Measurements from ENCODE around the gene FGD5.

FGD5 gene

DNA sequence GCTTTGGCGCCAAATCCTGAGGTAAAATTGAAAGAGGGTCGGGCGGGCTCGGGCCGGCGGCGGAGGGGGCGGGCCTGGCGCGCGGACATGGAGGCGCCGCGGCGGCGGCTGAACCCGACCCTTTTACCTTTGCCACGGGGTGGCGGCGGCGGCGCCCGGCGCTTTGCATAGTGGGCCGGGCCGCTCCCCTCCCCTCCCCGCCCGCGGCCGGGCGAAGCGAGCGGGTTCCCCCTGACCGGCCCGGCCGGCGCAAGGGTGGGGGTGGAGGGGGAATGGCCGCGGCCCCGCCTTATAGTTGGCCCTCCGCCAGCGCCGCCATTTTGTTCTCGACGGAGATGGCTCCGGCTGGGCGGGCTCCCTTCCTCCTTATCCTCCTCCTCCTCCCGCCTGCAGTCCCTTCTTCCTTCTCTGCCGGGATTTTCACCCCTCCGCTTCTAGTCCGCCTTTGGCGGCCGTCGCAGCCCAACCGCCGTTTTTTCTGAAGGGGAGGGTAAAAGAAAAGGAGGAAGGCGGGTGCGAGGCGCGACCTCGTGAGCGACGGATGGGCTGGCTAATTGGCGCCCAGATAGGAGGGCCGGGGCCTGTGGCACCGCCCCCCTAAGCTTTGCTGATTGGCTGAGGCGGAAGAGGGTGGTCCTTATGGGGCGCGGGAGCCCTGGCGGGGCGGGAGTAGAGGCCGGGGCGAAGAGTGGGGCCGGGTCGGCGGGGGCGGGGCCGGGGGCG, 129.3 kb downstream of the FGD5 start:
- DNase-seq, result peak; percentile 91
- peak overlapping the region; percentile 81 for H3K4me3 ChIP-seq (ENCODE audit: low read depth, low read length)
- no peak for TF ChIP-seq CTCF (IDR thresholded peaks at IDR 0.05; ENCODE audit: low read depth, low read length)
- H3K36me3 ChIP-seq, result no peaks in the 10 kb centered on the region; the same call in 1 of the 2 replicates
- H3K27me3 ChIP-seq, result no peaks in the 10 kb centered on the region
- no peaks in the 10 kb centered on the region for H3K9me3 ChIP-seq
- H3K4me1 ChIP-seq, result no peaks in the 10 kb centered on the region; the same call in 1 of the 2 replicates

DNA sequence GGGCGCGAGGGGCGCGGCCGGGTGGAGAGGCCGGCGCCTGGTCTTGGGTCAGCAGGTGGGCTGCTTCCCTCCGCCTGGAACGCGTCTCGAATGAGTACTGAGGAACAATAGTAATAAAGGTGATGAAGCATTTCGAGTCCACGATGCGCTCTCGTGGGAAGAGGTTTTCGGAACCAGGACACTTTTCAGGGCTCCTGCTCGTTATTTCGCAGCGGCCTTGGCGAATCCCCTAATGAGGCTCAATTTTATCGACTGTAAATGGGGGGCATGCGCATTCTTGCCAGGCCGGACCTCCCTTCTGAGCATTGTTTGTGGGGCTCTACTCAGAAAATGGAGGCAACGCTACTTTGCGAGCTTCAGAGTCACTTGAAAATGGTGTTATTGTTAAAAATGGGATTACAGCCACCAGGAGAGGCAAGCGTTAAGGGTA, 129.9 kb downstream of the FGD5 start:
- peak overlapping the region; percentile 66 for H3K4me3 ChIP-seq (ENCODE audit: low read depth, low read length)
- H3K4me1 ChIP-seq, result no peaks in the 10 kb centered on the region; the same call in 1 of the 2 replicates
- no peak for DNase-seq
- TF ChIP-seq CTCF (IDR thresholded peaks at IDR 0.05; ENCODE audit: low read depth, low read length), result no peak
- no peaks in the 10 kb centered on the region; the same call in 1 of the 2 replicates for H3K36me3 ChIP-seq
- no peaks in the 10 kb centered on the region for H3K27me3 ChIP-seq
- H3K9me3 ChIP-seq, result no peaks in the 10 kb centered on the region

DNA sequence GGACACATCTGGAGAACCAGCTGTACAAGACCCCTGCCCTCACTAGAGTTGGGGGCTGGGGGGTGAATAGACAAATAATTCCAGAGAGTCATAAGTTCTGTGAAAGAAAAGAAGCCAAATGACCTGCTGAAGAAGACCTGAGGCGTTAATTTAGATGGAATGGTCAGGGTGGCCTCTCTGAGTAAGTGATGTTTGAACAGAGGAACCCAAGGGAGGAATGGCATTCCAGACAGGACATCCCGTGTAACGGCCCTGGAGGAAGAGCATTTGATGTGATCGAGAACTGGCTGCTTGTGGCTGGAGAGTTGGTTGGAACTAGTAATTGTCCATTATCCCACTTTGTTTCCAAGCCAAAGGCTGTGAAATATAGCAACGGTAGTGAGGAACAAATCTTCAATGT, 130.4 kb downstream of the FGD5 start:
- no peaks in the 10 kb centered on the region for H3K27me3 ChIP-seq
- TF ChIP-seq CTCF (IDR thresholded peaks at IDR 0.05; ENCODE audit: low read depth, low read length), result no peak
- H3K36me3 ChIP-seq, result no peaks in the 10 kb centered on the region; the same call in 1 of the 2 replicates
- H3K4me1 ChIP-seq, result no peaks in the 10 kb centered on the region; the same call in 1 of the 2 replicates
- no peak for DNase-seq
- H3K9me3 ChIP-seq, result no peaks in the 10 kb centered on the region
- H3K4me3 ChIP-seq (ENCODE audit: low read depth, low read length), result peak overlapping the region; percentile 66

- no peak for TF ChIP-seq CTCF (IDR thresholded peaks at IDR 0.05; ENCODE audit: low read depth, low read length)
- no peaks in the 10 kb centered on the region for H3K27me3 ChIP-seq
- no peak for DNase-seq
- H3K4me1 ChIP-seq, result no peaks in the 10 kb centered on the region; the same call in 1 of the 2 replicates
- H3K4me3 ChIP-seq (ENCODE audit: low read depth, low read length), result no peak overlapping the region
- no peaks in the 10 kb centered on the region for H3K9me3 ChIP-seq
- no peaks in the 10 kb centered on the region; the same call in 1 of the 2 replicates for H3K36me3 ChIP-seq
These were observed 131.5 kb downstream of the FGD5 start for GRCh38 chr3:14950274-14950673.

- no peaks in the 10 kb centered on the region for H3K9me3 ChIP-seq
- no peaks in the 10 kb centered on the region for H3K4me1 ChIP-seq
- no peak for DNase-seq
These were observed 138.4 kb downstream of the FGD5 start for GRCh38 chr3:14957153-14957552.

More at GRCh38 chr3:14957153-14957552, 138.4 kb downstream of the FGD5 start:
- Histone ChIP-seq H3K27me3 (no peaks in the 10 kb centered on the region), H3K36me3 (no peaks in the 10 kb centered on the region), H3K4me3 (ENCODE audit: low read depth, low read length) (no peak overlapping the region)
- TF ChIP-seq CTCF (IDR thresholded peaks at IDR 0.05; ENCODE audit: low read depth, low read length), result no peak
